Cardiac muscle cell (in vitro differentiated cells and primary cell): ENCODE data around the gene HACD3. TPM values are rescaled to one million over a fixed set of nuclear protein-coding genes. Genes with fewer than 3 reads are reported as not detected.
A peak's percentile ranks its signal among the peaks of the same experiment; 100 is the strongest.
"Not testable (repeated sequence)": the region's sequence is repeated elsewhere in the genome, so short reads cannot be mapped to it uniquely, and the experiment has no call there.

Experiments used
- DNase-seq, 2 donors: peaks; one replicate each; pipeline versions ENCODE4 v3.0.0 to v3.0.0-alpha.2; 2010 to 2017; ENCODE audit warnings: low read depth in 1 of 2, low spot score in 1 of 2
- H3K27ac ChIP-seq: fragments of 200-600 bp; sonication (generic); 2 replicates; pipeline ENCODE4 v1.5.1; 2016
- H3K27me3 ChIP-seq: fragments of 200-600 bp; sonication (generic); 2 replicates; pipeline ENCODE4 v1.6.0; 2016; ENCODE audit warnings: control low read depth
- H3K36me3 ChIP-seq: fragments of 200-600 bp; sonication (generic); 2 replicates; pipeline ENCODE4 v1.5.1; 2016; ENCODE audit warnings: control low read depth
- H3K4me1 ChIP-seq: fragments of 200-600 bp; sonication (generic); 2 replicates; pipeline ENCODE4 v1.8.1; 2017; ENCODE audit warnings: low read depth, mild to moderate bottlenecking, mixed run types
- H3K4me3 ChIP-seq: fragments of 200-600 bp; sonication (generic); 2 replicates; pipeline ENCODE4 v1.5.1; 2016; ENCODE audit warnings: mild to moderate bottlenecking
- H3K9me3 ChIP-seq: fragments of 200-600 bp; sonication (generic); 2 replicates; pipeline ENCODE4 v1.5.1; 2017; ENCODE audit warnings: low read depth, mild to moderate bottlenecking, control low read depth
- CTCF ChIP-seq: IDR thresholded peaks from 2 replicates; pipeline ENCODE4 v1.5.1; 2012; ENCODE audit warnings: low read depth, mild to moderate bottlenecking, low read length
- polyA plus RNA-seq: library from polyadenylated mRNA; unstranded; fragments of >200 nt; fragmentation: Nextera tagmentation; extraction: Ambion mirVana; gene quantifications from 2 replicates; pipeline ENCODE4 v1.2.1, GENCODE V29; 2016
- total RNA-seq: library from RNA; depleted of rRNA; stranded (reverse); fragments of >200 nt; gene quantifications from 2 replicates; pipeline ENCODE4 v1.2.3, GENCODE V29; 2016

Gene HACD3
- total and polyA plus RNA-seq, 2 experiments from 2014 or later: 67.8 to 120 TPM

- no peak for DNase-seq
- Histone ChIP-seq H3K27ac (peak overlapping the region; percentile 94), H3K9me3 (no peaks in the 10 kb centered on the region), H3K36me3 (no peaks in the 10 kb centered on the region), H3K4me1 (peaks cover 9% of the 10 kb centered on the region), H3K4me3 (no peak overlapping the region), H3K27me3 (no peaks in the 10 kb centered on the region)
- no peak for TF ChIP-seq CTCF
Observed at GRCh38 chr15:65612949-65613744, 82.9 kb downstream of the HACD3 start.

GRCh38 chr15:65615887-65616286 is 85.6 kb downstream of the HACD3 start:
- not testable (repeated sequence) for H3K4me1 ChIP-seq, DNase-seq, H3K9me3 ChIP-seq, H3K27me3 ChIP-seq, H3K36me3 ChIP-seq, H3K4me3 ChIP-seq, H3K27ac ChIP-seq

GRCh38 chr15:65618560-65619109 is 88.4 kb downstream of the HACD3 start:
- Histone ChIP-seq H3K27me3 (no peaks in the 10 kb centered on the region), H3K4me1 (no peaks in the 10 kb centered on the region), H3K27ac (no peak overlapping the region), H3K9me3 (no peaks in the 10 kb centered on the region), H3K4me3 (no peak overlapping the region), H3K36me3 (no peaks in the 10 kb centered on the region)
- no peak for TF ChIP-seq CTCF
- DNase-seq: no peak

- H3K27me3 ChIP-seq: no peaks in the 10 kb centered on the region
- peak in 1 of 2 donors; percentile 62 for DNase-seq
- no peaks in the 10 kb centered on the region for H3K36me3 ChIP-seq
- no peaks in the 10 kb centered on the region for H3K4me1 ChIP-seq
- no peak for TF ChIP-seq CTCF
- H3K9me3 ChIP-seq: no peaks in the 10 kb centered on the region
- no peak overlapping the region for H3K4me3 ChIP-seq
- H3K27ac ChIP-seq: no peak overlapping the region
Observed at GRCh38 chr15:65619626-65620290, 89.5 kb downstream of the HACD3 start.

- no peaks in the 10 kb centered on the region for H3K9me3 ChIP-seq
- no peaks in the 10 kb centered on the region for H3K27me3 ChIP-seq
- H3K4me3 ChIP-seq: no peak overlapping the region
- H3K27ac ChIP-seq: no peak overlapping the region
- H3K4me1 ChIP-seq: no peaks in the 10 kb centered on the region
- H3K36me3 ChIP-seq: no peaks in the 10 kb centered on the region
- DNase-seq: no peak
- TF ChIP-seq CTCF: no peak
Observed at GRCh38 chr15:65620833-65621232, 90.6 kb downstream of the HACD3 start.

GRCh38 chr15:65621638-65622037 is 91.4 kb downstream of the HACD3 start, which contains the start of gene SLC24A1:
TSS of gene SLC24A1 (plus strand) at chr15:65621938. CDS start at chr15:65624081, 2,143 bp downstream.
- no peak for TF ChIP-seq CTCF
- Histone ChIP-seq H3K36me3 (no peaks in the 10 kb centered on the region), H3K9me3 (no peaks in the 10 kb centered on the region), H3K4me1 (no peaks in the 10 kb centered on the region), H3K4me3 (no peak within 1 kb of the TSS), H3K27ac (no peak within 1 kb of the TSS), H3K27me3 (no peaks in the 10 kb centered on the region)
- no peak for DNase-seq
